Astrocyte (in vitro differentiated cells and primary cell): ENCODE data around the gene HNRNPA0.

Experiments
- CTCF ChIP-seq: IDR thresholded peaks from 2 replicates; pipeline ENCODE4 v1.5.1; 2011; ENCODE audit warnings: low read depth, mild to moderate bottlenecking, inconsistent platforms, low read length, moderate library complexity; ENCODE audit not compliant: insufficient read depth
- EZH2 ChIP-seq: IDR thresholded peaks from 2 replicates; pipeline ENCODE4 v1.6.1; 2012; ENCODE audit warnings: mild to moderate bottlenecking, low read length, inconsistent platforms; ENCODE audit not compliant: insufficient read depth

DNA sequence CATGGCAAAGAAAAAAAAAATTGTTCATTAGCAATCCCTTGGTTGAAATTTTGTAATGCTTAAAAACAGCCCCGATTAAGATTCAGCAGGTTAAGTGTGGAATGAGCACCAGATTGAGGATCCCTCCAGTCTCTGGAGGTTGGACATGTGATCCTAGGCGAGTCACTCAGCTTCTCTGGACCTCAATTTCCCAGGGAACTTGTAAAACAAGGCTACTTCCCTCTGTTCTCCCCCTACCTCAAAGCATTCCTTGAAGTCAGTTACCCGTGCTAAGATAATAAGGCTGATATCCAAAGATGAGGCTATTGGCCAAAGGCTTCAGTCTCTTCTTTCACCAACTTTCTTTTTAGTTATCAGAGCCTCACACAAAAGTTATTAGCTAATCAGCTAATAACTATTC, 21.2 kb downstream of the HNRNPA0 start:
- no peak for TF ChIP-seq CTCF
- no peak for TF ChIP-seq EZH2
